Measurements from ENCODE around the gene LRRFIP1. TPM values are rescaled to one million over a fixed set of nuclear protein-coding genes. Genes with fewer than 3 reads are reported as not detected.

LRRFIP1 gene
- polyA plus RNA-seq, 1 experiment: 71.1 TPM

GRCh38 chr2:237736783-237737182, 109.4 kb downstream of the LRRFIP1 start:
- TF ChIP-seq CTCF (IDR thresholded peaks at IDR 0.05; ENCODE audit: low read depth, low read length): no peak
- no peak overlapping the region for H3K27ac ChIP-seq (ENCODE audit: low read depth, low read length)
- CTCF ChIA-PET: interaction anchor here (9.7 kb wide), 1 partner anchor 7 kb away, joined by 70 read pairs; no protein-coding TSS in a partner anchor
- POLR2A ChIA-PET: interaction anchor here (0.8 kb wide), 1 partner anchor 67 kb away, joined by 3 read pairs; no protein-coding TSS in a partner anchor
- peaks cover 3% of the 10 kb centered on the region; the same call in 1 of the 2 replicates for H3K9me3 ChIP-seq (ENCODE audit: control insufficient read depth, insufficient read depth, low read length)
- no peak overlapping the region for H3K4me3 ChIP-seq (ENCODE audit: low read depth, low read length)
- no peaks in the 10 kb centered on the region for H3K27me3 ChIP-seq (ENCODE audit: control insufficient read depth, insufficient read depth, low read length)
- DNase-seq (ENCODE audit: low read depth, low spot score): no peak

- TF ChIP-seq CTCF (IDR thresholded peaks at IDR 0.05; ENCODE audit: low read depth, low read length): no peak
- Histone ChIP-seq H3K4me3 (ENCODE audit: low read depth, low read length) (no peak overlapping the region), H3K27ac (ENCODE audit: low read depth, low read length) (no peak overlapping the region), H3K9me3 (ENCODE audit: control insufficient read depth, insufficient read depth, low read length) (peaks cover 3% of the 10 kb centered on the region; the same call in 1 of the 2 replicates), H3K27me3 (ENCODE audit: control insufficient read depth, insufficient read depth, low read length) (no peaks in the 10 kb centered on the region)
- POLR2A ChIA-PET: interaction anchor here (0.8 kb wide), 1 partner anchor 68 kb away, joined by 3 read pairs; no protein-coding TSS in a partner anchor
- DNase-seq (ENCODE audit: low read depth, low spot score): no peak
- CTCF ChIA-PET: no interaction called here
Observed at GRCh38 chr2:237737196-237737865, 109.9 kb downstream of the LRRFIP1 start.

- Histone ChIP-seq H3K4me3 (ENCODE audit: low read depth, low read length) (no peak overlapping the region), H3K9me3 (ENCODE audit: control insufficient read depth, insufficient read depth, low read length) (peaks cover 3% of the 10 kb centered on the region; the same call in 1 of the 2 replicates), H3K27ac (ENCODE audit: low read depth, low read length) (no peak overlapping the region), H3K27me3 (ENCODE audit: control insufficient read depth, insufficient read depth, low read length) (no peaks in the 10 kb centered on the region)
- ChIA-PET POLR2A (no interaction called here), CTCF (no interaction called here)
- no peak for TF ChIP-seq CTCF (IDR thresholded peaks at IDR 0.05; ENCODE audit: low read depth, low read length)
- DNase-seq (ENCODE audit: low read depth, low spot score): no peak
Observed at GRCh38 chr2:237738255-237738654, 110.9 kb downstream of the LRRFIP1 start.

- no peak for TF ChIP-seq CTCF (IDR thresholded peaks at IDR 0.05; ENCODE audit: low read depth, low read length)
- ChIA-PET CTCF (interaction anchor here (1.6 kb wide), 1 partner anchor 167 kb away, joined by 5 read pairs; no protein-coding TSS in a partner anchor), POLR2A (no interaction called here)
- Histone ChIP-seq H3K9me3 (ENCODE audit: control insufficient read depth, insufficient read depth, low read length) (peaks cover 3% of the 10 kb centered on the region; the same call in 1 of the 2 replicates), H3K4me3 (ENCODE audit: low read depth, low read length) (no peak overlapping the region), H3K27me3 (ENCODE audit: control insufficient read depth, insufficient read depth, low read length) (no peaks in the 10 kb centered on the region), H3K27ac (ENCODE audit: low read depth, low read length) (no peak overlapping the region)
- DNase-seq (ENCODE audit: low read depth, low spot score): no peak
Observed at GRCh38 chr2:237739101-237739500, 111.7 kb downstream of the LRRFIP1 start.

GRCh38 chr2:237742191-237742590, 114.8 kb downstream of the LRRFIP1 start:
- H3K9me3 ChIP-seq (ENCODE audit: control insufficient read depth, insufficient read depth, low read length): no peaks in the 10 kb centered on the region
- POLR2A ChIA-PET: no interaction called here
- no peak for TF ChIP-seq CTCF (IDR thresholded peaks at IDR 0.05; ENCODE audit: low read depth, low read length)
- no peak overlapping the region for H3K27ac ChIP-seq (ENCODE audit: low read depth, low read length)
- CTCF ChIA-PET: interaction anchor here (1.0 to 5.4 kb wide), 8 partner anchors 10 to 230 kb away, joined by 3 to 101 read pairs (median 6); no protein-coding TSS in a partner anchor
- no peak for DNase-seq (ENCODE audit: low read depth, low spot score)
- no peak overlapping the region for H3K4me3 ChIP-seq (ENCODE audit: low read depth, low read length)
- H3K27me3 ChIP-seq (ENCODE audit: control insufficient read depth, insufficient read depth, low read length): no peaks in the 10 kb centered on the region

Data from AG04450 (cell line).